ENCODE measurements around the gene AMBP. TPM values are rescaled to one million over a fixed set of nuclear protein-coding genes. Genes with fewer than 3 reads are reported as not detected.

Gene AMBP
- total RNA-seq, 1 experiment from 2014 or later = not detected

DNA sequence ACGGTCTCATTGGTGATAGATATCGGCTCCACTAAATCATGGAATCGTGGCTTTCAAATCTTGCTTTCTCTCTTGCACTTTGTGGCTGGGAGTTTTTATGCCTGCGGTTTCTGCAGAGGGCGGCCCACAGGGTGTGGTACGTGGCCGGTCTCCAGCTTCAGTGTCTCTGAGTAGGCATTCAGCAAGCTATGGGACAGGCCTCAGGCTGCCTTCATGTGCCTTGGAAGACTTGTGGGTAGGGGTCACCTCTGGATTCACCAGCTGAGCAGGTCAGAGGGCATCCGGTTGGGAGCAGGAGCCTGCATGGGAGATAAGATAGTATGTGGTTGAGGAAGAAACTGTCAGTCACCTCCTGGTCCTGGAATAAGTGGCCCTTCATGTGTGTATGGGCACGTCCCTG is 47.7 kb downstream of the AMBP start:
- H3K27me3 ChIP-seq (replicated peaks; ENCODE audit: insufficient read depth, low read depth, low read length, poor library complexity) = no peaks in the 10 kb centered on the region
- POLR2A ChIA-PET (ENCODE audit: low non-redundant PET) = no interaction called here
- CTCF ChIA-PET = no interaction called here
- no TSS peak for BruUV-seq (replicated peaks)
- no peak for TF ChIP-seq EZH2 (IDR thresholded peaks at IDR 0.05; ENCODE audit: borderline replicate concordance, low read depth, low read length, poor library complexity, severe bottlenecking)
- TF ChIP-seq, protein P1, sequence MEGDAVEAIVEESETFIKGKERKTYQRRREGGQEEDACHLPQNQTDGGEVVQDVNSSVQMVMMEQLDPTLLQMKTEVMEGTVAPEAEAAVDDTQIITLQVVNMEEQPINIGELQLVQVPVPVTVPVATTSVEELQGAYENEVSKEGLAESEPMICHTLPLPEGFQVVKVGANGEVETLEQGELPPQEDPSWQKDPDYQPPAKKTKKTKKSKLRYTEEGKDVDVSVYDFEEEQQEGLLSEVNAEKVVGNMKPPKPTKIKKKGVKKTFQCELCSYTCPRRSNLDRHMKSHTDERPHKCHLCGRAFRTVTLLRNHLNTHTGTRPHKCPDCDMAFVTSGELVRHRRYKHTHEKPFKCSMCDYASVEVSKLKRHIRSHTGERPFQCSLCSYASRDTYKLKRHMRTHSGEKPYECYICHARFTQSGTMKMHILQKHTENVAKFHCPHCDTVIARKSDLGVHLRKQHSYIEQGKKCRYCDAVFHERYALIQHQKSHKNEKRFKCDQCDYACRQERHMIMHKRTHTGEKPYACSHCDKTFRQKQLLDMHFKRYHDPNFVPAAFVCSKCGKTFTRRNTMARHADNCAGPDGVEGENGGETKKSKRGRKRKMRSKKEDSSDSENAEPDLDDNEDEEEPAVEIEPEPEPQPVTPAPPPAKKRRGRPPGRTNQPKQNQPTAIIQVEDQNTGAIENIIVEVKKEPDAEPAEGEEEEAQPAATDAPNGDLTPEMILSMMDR (conservative IDR thresholded peaks at IDR 0.05; ENCODE audit: low read depth, low read length) = no peak
- H3K4me1 ChIP-seq (ENCODE audit: insufficient read depth, low read length, poor library complexity, severe bottlenecking) = no peaks in the 10 kb centered on the region
- no peak overlapping the region for H3K27ac ChIP-seq (ENCODE audit: low read depth, low read length, poor library complexity, severe bottlenecking)
- no peak for DNase-seq (ENCODE audit: low spot score)
- H3K9me3 ChIP-seq (ENCODE audit: low read depth, low read length, poor library complexity, severe bottlenecking) = no peaks in the 10 kb centered on the region
- no peak overlapping the region for H3K4me3 ChIP-seq (ENCODE audit: low read depth, low read length, poor library complexity, severe bottlenecking)
- intact Hi-C loops (cut with micrococcal nuclease; ENCODE audit: unreplicated experiment) = loop anchor here (5.0 kb wide), 1 partner anchor 338 kb away; no protein-coding TSS in a partner anchor
- peaks cover 9% of the 10 kb centered on the region for H3K36me3 ChIP-seq (ENCODE audit: insufficient read depth, low read length, poor library complexity, severe bottlenecking)

DNA sequence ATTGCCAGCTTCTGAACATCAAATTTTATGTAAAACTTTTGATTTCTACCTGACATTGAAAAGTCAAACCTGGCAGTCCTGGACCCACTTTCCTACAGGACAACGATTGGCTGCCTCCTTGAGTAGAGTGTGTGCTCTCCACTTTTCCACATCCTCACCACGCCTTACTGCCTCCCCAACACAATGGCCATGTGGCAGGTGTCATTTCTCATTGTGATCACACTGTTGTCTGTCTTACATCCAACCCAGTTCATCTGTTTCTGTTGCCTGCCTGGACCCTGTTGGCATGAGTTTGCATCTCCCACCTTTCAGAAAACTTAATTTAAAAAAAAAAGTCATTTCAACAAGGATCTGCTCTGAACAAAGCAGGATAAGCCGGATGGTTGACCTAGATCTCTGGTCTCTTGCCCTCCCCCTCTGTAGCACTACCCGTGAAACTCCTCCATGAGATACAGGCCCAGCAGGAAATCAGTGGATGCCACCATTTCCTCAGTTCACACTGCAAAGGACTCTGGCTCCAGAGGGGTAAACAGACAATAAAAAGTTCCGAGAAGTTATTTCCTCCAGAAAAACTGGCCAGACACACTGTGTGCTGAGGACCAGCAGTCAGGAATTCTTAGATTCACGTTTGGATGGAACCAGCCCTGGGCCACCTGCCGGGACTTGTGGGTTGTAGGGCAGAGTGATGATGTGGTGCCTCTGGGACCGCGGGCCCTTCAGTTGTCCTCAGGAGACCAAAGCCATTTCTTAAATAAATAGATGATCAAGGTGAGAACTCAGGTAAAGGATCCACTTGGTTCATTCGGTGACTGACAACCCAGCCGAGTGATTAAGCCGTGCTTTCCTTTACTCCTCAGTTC is 48.6 kb downstream of the AMBP start:
- no peak for DNase-seq (ENCODE audit: low spot score)
- Histone ChIP-seq H3K4me3 (ENCODE audit: low read depth, low read length, poor library complexity, severe bottlenecking) (no peak overlapping the region), H3K27ac (ENCODE audit: low read depth, low read length, poor library complexity, severe bottlenecking) (no peak overlapping the region), H3K27me3 (replicated peaks; ENCODE audit: insufficient read depth, low read depth, low read length, poor library complexity) (no peaks in the 10 kb centered on the region), H3K4me1 (ENCODE audit: insufficient read depth, low read length, poor library complexity, severe bottlenecking) (no peaks in the 10 kb centered on the region), H3K9me3 (ENCODE audit: low read depth, low read length, poor library complexity, severe bottlenecking) (no peaks in the 10 kb centered on the region), H3K36me3 (ENCODE audit: insufficient read depth, low read length, poor library complexity, severe bottlenecking) (peaks cover 9% of the 10 kb centered on the region)
- ChIA-PET POLR2A (ENCODE audit: low non-redundant PET) (interaction anchor here (0.6 kb wide), 1 partner anchor 40 kb away, joined by 8 read pairs; no protein-coding TSS in a partner anchor), CTCF (no interaction called here)
- BruUV-seq (replicated peaks) = no TSS peak
- intact Hi-C loops (cut with micrococcal nuclease; ENCODE audit: unreplicated experiment) = loop anchor here (5.0 kb wide), 1 partner anchor 337 kb away; no protein-coding TSS in a partner anchor
- TF ChIP-seq, protein P1 (conservative IDR thresholded peaks at IDR 0.05; ENCODE audit: low read depth, low read length) = no peak
- no peak for TF ChIP-seq EZH2 (IDR thresholded peaks at IDR 0.05; ENCODE audit: borderline replicate concordance, low read depth, low read length, poor library complexity, severe bottlenecking)

DNA sequence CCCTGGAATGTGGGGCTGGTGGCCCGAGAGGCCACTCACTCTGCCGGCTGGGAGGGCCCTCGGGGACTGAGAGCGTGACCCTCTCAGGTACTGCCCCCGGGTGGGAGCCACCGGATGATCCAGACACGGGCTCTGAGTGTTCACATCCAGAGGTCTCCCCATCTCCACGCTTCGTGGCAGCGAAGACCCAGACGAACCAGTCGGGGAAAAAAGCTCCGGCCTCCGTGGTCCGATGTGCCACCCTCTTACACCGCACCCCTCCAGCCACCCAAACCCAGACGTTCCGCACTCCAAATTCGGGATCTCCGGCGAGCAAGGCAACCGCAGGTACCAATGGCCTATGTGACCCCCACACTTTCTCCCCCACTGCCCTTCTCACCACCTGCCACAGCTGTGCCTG is 49.5 kb downstream of the AMBP start:
- Histone ChIP-seq H3K36me3 (ENCODE audit: insufficient read depth, low read length, poor library complexity, severe bottlenecking) (peaks cover 14% of the 10 kb centered on the region), H3K4me3 (ENCODE audit: low read depth, low read length, poor library complexity, severe bottlenecking) (no peak overlapping the region), H3K9me3 (ENCODE audit: low read depth, low read length, poor library complexity, severe bottlenecking) (peaks cover 8% of the 10 kb centered on the region), H3K4me1 (ENCODE audit: insufficient read depth, low read length, poor library complexity, severe bottlenecking) (no peaks in the 10 kb centered on the region), H3K27ac (ENCODE audit: low read depth, low read length, poor library complexity, severe bottlenecking) (no peak overlapping the region), H3K27me3 (replicated peaks; ENCODE audit: insufficient read depth, low read depth, low read length, poor library complexity) (no peaks in the 10 kb centered on the region)
- no peak for DNase-seq (ENCODE audit: low spot score)
- no TSS peak for BruUV-seq (replicated peaks)
- CTCF ChIA-PET = no interaction called here
- intact Hi-C loops (cut with micrococcal nuclease; ENCODE audit: unreplicated experiment) = no loop called here
- POLR2A ChIA-PET (ENCODE audit: low non-redundant PET) = no interaction called here
- no peak for TF ChIP-seq EZH2 (IDR thresholded peaks at IDR 0.05; ENCODE audit: borderline replicate concordance, low read depth, low read length, poor library complexity, severe bottlenecking)
- TF ChIP-seq, protein P1 (conservative IDR thresholded peaks at IDR 0.05; ENCODE audit: low read depth, low read length) = no peak

Data from A673 (cell line).